HG02610 (cell line): ENCODE measurements around the gene UTP15.

Experiments
- ATAC-seq: cut with Tn5 transposase; IDR thresholded peaks from one replicate; pipeline ENCODE4 v1.9.1; 2021; ENCODE audit warnings: mild to moderate bottlenecking, moderate library complexity; ENCODE audit not compliant: unreplicated experiment

The UTP15 gene

GRCh38 chr5:73564018-73564417 is 1.5 kb upstream of the UTP15 start:
- ATAC-seq = no peak

GRCh38 chr5:73564675-73565074 is 868 bp upstream of the UTP15 start:
- peak; percentile 2 for ATAC-seq

DNA sequence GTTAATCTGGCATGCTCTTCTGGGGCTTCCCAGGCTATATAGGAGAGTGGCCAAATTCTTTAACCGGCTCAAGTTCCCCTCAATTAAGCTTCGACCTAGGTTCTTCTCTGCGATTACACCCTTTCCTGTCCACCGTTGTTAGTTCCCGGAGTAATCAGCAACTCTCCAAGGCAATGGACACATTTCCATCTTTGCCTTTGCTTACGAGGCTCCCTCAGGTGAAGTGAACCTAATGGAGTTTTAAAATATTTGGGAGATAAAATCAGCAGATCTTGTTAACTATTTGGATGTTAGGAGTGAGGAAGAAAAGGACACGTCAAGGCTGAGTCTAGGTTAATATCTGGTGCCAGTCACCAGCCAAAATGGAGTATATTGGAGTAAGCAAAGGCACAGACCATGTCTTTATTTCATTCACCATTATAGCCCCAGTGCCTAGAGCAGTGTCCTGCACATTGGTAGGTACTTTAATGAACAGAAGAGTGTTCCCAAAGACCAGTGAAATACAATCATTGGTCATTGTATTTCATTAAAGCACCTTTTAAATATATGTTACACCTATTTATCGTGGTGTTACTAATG is 515 bp downstream of the UTP15 start:
- ATAC-seq = no peak

GRCh38 chr5:73582285-73583145 is 17.0 kb downstream of the UTP15 start:
- ATAC-seq = no peak

GRCh38 chr5:73587923-73588322 is 22.4 kb downstream of the UTP15 start:
- ATAC-seq = no peak

DNA sequence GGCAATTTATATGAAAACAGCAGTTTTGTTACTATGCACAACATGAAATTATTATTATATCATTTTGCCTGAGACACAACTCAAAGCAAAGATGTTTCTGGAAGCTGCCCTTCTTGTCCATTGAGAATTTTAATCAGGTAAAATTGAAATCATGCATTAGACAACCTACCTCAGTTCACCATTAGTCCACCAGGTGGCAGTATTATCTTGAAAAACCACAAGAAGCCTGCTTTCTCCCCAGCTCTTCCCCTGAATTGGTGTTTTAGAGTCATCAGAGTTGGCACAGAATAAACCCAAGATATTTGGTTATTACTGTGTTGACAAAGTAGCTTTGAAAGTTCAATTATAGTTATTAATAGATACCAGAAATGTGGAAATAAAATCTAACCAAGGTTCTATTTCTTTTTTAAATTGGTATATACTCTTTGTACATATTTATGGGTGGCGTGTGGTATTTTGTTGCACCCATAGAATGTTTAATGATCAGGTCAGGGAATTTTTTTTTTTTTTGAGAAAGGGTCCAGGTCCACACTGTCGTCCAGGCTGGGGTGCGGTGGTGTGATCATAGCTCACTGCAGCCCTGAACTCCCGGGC is 25.7 kb downstream of the UTP15 start:
- peak; percentile 64 for ATAC-seq

DNA sequence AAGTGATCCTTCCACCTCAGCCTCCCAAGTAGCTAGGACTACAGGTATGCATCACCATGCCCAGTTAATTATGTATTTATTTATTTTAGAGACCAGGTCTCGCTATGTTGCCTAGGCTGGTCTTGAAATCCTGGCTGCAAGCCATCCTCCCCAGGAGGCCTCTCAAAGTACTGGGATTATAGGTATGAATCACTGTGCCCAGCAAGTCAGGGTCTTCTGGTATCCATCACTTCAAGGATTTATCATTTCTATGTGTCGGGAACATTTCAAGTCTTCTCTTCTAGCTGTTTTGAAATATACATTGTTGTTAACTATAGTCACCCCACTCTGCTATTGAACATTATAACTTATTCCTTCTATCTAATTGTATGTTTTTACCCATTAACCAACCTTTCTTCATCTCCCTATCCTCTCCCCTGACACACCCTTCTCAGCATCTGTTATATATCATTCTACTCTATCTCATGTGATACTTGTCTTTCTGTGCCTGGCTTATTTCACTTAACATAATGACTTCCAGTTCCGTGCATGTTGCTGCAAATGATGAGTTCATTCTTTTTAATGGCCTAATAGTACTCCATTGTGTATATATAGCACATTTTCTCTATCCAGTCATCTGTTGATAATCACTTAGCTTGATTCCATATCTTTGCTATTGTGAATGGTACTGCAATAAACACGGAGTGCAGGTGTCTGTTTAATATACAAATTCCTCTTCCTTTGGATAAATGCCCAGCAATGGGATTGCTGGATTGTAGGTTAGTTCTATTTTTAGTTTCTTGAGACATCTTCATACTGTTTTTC is 26.4 kb downstream of the UTP15 start:
- ATAC-seq = no peak

GRCh38 chr5:73592551-73592950 is 27.0 kb downstream of the UTP15 start:
- ATAC-seq = no peak

DNA sequence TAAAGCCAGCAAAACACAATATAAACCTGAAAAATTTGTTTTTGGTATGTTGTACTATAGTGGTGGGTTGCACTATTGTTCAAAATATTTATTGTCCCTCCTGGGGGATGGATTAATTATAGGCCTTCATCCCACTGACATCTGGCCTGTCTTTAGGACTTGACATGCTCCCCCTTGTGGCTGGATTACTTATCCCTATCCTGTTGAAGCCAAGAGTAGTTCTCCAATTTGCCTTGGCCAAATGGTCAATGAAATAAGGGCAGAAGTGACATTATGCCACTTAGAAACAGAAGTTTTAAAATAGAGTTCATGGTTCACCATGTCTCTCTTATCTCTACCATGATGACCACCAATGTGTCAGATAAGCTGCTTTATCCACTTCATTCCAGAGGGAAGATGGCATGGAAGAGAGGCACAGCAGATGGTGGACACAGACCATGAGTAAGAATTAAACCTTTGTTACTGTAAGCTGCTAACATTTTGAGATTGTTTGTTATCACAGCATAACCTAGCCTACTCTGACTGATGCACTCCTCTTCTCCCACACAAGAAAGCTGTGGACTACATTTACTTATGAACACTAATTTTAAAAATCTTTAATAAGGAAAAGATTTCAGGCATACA is 31.3 kb downstream of the UTP15 start:
- no peak for ATAC-seq

DNA sequence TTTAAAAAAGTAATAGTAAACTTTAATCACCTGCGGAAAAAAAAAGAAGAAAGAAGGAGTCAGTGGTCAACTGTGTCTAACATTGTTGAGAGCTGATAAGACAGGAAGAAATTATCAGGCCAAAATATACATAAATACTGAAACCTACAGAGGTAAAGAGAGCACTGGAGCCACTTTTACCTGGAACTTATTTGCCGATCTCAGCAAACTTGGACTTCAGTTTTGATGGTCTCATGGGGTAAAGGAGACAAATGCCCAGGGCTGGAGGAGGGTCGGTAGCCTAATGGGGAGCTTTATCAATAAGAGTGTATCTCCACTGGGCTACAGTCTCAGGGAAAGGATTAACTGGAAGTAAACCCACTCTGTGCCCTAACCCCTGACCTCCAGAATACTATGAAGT is 33.8 kb downstream of the UTP15 start:
- no peak for ATAC-seq

- no peak for ATAC-seq
These were observed 38.5 kb downstream of the UTP15 start for GRCh38 chr5:73603998-73604397.

- ATAC-seq = no peak
These were observed 39.9 kb downstream of the UTP15 start for GRCh38 chr5:73605223-73606087.

- ATAC-seq = no peak
These were observed 40.7 kb downstream of the UTP15 start for GRCh38 chr5:73606206-73606753.

DNA sequence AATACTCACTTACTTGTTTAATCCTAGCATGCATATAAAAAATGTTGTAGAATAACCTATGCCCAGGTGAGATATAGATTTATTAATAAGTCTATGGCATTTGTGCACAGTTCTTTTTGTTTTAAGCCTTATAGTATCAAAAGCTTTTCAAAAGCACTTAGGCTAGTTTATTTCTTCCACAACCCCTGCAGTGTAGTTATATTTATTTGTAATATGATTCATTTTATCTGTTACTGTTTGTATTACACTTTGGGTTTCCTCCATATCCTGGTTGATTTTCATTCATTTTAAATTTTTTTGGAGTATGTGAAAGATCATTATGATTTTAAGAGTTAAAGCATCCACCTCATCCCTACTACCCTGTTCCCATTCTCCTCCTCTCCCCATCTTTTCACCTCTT is 41.7 kb downstream of the UTP15 start:
- no peak for ATAC-seq

- ATAC-seq = no peak
These were observed 47.3 kb downstream of the UTP15 start for GRCh38 chr5:73612799-73613198.

DNA sequence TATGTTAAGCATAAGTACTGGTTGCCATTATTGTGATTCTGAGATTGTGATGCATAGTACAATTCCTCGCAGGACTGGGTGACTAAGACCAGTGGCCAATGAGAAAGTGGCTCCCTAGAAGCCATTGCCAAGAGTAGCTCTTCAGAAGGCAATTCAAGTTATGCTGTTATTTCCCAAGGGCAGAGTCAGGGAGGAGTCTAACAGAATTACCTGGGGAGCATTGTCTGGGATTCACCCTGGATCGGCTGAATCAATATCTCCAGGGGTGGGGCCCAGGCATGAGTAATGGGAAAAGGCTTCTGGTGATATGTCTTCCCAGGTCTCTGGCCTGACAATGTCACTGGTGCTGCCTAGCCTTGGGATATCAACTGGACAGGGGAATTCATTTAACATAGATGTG is 49.5 kb downstream of the UTP15 start:
- ATAC-seq = no peak

- no peak for ATAC-seq
These were observed 50.4 kb downstream of the UTP15 start for GRCh38 chr5:73615947-73616346.

GRCh38 chr5:73617510-73618279 is 52.2 kb downstream of the UTP15 start:
- ATAC-seq = no peak
